KOPT-K1 (cell line): ENCODE data around the gene UBP1.
"Not testable (repeated sequence)": the region's sequence is repeated elsewhere in the genome, so short reads cannot be mapped to it uniquely, and the experiment has no call there.

Experiments used
- H3K27ac ChIP-seq: fragments of 200-600 bp; sonication (generic); 2 replicates; pipeline ENCODE4 v1.5.1; 2016; ENCODE audit warnings: antibody characterized with exemption, mild to moderate bottlenecking, low read depth, low read length; ENCODE audit not compliant: poor library complexity, severe bottlenecking
- H3K36me3 ChIP-seq: fragments of 200-600 bp; sonication (generic); 2 replicates; pipeline ENCODE4 v1.5.1; 2017; ENCODE audit warnings: antibody characterized with exemption, mild to moderate bottlenecking, low read length, moderate library complexity; ENCODE audit not compliant: insufficient read depth
- H3K9me3 ChIP-seq: fragments of 200-600 bp; sonication (generic); 2 replicates; pipeline ENCODE4 v1.5.1; 2017; ENCODE audit warnings: antibody characterized with exemption, low read length, mild to moderate bottlenecking; ENCODE audit not compliant: insufficient read depth, poor library complexity, severe bottlenecking

Gene UBP1

GRCh38 chr3:33440328-33441224, at the start of gene UBP1:
UBP1 (minus strand) TSS chr3:33440405; CDS start chr3:33439848, 557 bp downstream.
- H3K27ac ChIP-seq: peak within 1 kb of the TSS; percentile 97
- no peaks in the 10 kb centered on the region for H3K9me3 ChIP-seq
- H3K36me3 ChIP-seq: no peaks in the 10 kb centered on the region

GRCh38 chr3:33488683-33489082, 48.5 kb upstream of the UBP1 start:
- no peak overlapping the region for H3K27ac ChIP-seq
- H3K9me3 ChIP-seq: no peaks in the 10 kb centered on the region
- H3K36me3 ChIP-seq: no peaks in the 10 kb centered on the region

- Histone ChIP-seq H3K36me3 (no peaks in the 10 kb centered on the region), H3K9me3 (no peaks in the 10 kb centered on the region), H3K27ac (no peak overlapping the region)
Measured at GRCh38 chr3:33488246-33488645, 48.0 kb upstream of the UBP1 start.

GRCh38 chr3:33482111-33482521, 41.9 kb upstream of the UBP1 start:
- Histone ChIP-seq H3K27ac (no peak overlapping the region), H3K9me3 (peaks cover 7% of the 10 kb centered on the region), H3K36me3 (no peaks in the 10 kb centered on the region)

- H3K27ac ChIP-seq: no peak overlapping the region
- H3K36me3 ChIP-seq: no peaks in the 10 kb centered on the region
- H3K9me3 ChIP-seq: no peaks in the 10 kb centered on the region
Measured at GRCh38 chr3:33474896-33475295, 34.7 kb upstream of the UBP1 start.

- H3K36me3 ChIP-seq: no peaks in the 10 kb centered on the region
- no peaks in the 10 kb centered on the region for H3K9me3 ChIP-seq
- H3K27ac ChIP-seq: no peak overlapping the region
Measured at GRCh38 chr3:33473813-33474212, 33.6 kb upstream of the UBP1 start.

GRCh38 chr3:33467786-33468185, 27.6 kb upstream of the UBP1 start:
- Histone ChIP-seq H3K27ac (no peak overlapping the region), H3K9me3 (peaks cover 19% of the 10 kb centered on the region)

GRCh38 chr3:33461097-33461496, 20.9 kb upstream of the UBP1 start:
- Histone ChIP-seq H3K27ac (no peak overlapping the region), H3K9me3 (peaks cover 29% of the 10 kb centered on the region), H3K36me3 (no peaks in the 10 kb centered on the region)

More at GRCh38 chr3:33467786-33468185, 27.6 kb upstream of the UBP1 start:
- H3K36me3 ChIP-seq: no peaks in the 10 kb centered on the region

GRCh38 chr3:33459577-33459976, 19.4 kb upstream of the UBP1 start:
- H3K9me3 ChIP-seq: peaks cover 29% of the 10 kb centered on the region
- H3K27ac ChIP-seq, H3K36me3 ChIP-seq: not testable (repeated sequence)

GRCh38 chr3:33458446-33458845, 18.2 kb upstream of the UBP1 start:
- Histone ChIP-seq H3K9me3 (peaks cover 29% of the 10 kb centered on the region), H3K27ac (no peak overlapping the region), H3K36me3 (no peaks in the 10 kb centered on the region)

GRCh38 chr3:33456756-33457155, 16.6 kb upstream of the UBP1 start:
- Histone ChIP-seq H3K9me3 (peaks cover 33% of the 10 kb centered on the region), H3K36me3 (no peaks in the 10 kb centered on the region), H3K27ac (no peak overlapping the region)

GRCh38 chr3:33453331-33453761, 13.1 kb upstream of the UBP1 start:
- H3K36me3 ChIP-seq: no peaks in the 10 kb centered on the region
- H3K27ac ChIP-seq: no peak overlapping the region
- peaks cover 13% of the 10 kb centered on the region for H3K9me3 ChIP-seq

GRCh38 chr3:33451994-33452393, 11.8 kb upstream of the UBP1 start:
- H3K9me3 ChIP-seq: not testable (repeated sequence)

GRCh38 chr3:33447958-33448357, 7.8 kb upstream of the UBP1 start:
- no peak overlapping the region for H3K27ac ChIP-seq
- no peaks in the 10 kb centered on the region for H3K36me3 ChIP-seq
- no peaks in the 10 kb centered on the region for H3K9me3 ChIP-seq

More at GRCh38 chr3:33451994-33452393, 11.8 kb upstream of the UBP1 start:
- H3K36me3 ChIP-seq, H3K27ac ChIP-seq: not testable (repeated sequence)

GRCh38 chr3:33447256-33447625, 7.0 kb upstream of the UBP1 start:
- not testable (repeated sequence) for H3K9me3 ChIP-seq, H3K36me3 ChIP-seq, H3K27ac ChIP-seq

- peak overlapping the region; percentile 97 for H3K27ac ChIP-seq
- no peaks in the 10 kb centered on the region for H3K9me3 ChIP-seq
- no peaks in the 10 kb centered on the region for H3K36me3 ChIP-seq
Measured at GRCh38 chr3:33442190-33442589, 2.0 kb upstream of the UBP1 start.
